SW480 (cell line): ENCODE data around the gene PHF13.
"Not testable (repeated sequence)": the region's sequence is repeated elsewhere in the genome, so short reads cannot be mapped to it uniquely, and the experiment has no call there.

Experiments used
- DNase-seq: peaks from one replicate; pipeline ENCODE4 v3.0.0-alpha.2; 2016; ENCODE audit warnings: low spot score

PHF13 gene

DNA sequence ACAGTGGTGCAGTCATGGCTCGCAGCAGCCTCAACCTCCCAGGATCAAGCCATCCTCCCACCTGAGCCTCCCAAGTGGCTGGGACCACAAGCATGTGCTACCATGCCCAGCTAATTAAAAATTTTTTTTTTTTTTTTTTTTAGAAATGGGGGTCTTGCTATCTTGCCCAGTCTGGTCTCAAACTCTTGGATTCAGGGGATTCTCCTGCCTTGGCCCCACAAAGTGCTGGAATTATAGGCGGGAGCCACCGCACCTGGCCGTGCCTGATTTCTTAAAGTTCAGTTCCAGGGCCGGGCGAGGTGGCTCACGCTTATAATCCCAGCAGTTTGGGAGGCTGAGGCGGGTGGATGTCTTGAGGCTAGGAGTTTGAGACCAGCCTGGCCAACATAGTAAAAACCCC is 17.5 kb downstream of the PHF13 start:
- no peak for DNase-seq

DNA sequence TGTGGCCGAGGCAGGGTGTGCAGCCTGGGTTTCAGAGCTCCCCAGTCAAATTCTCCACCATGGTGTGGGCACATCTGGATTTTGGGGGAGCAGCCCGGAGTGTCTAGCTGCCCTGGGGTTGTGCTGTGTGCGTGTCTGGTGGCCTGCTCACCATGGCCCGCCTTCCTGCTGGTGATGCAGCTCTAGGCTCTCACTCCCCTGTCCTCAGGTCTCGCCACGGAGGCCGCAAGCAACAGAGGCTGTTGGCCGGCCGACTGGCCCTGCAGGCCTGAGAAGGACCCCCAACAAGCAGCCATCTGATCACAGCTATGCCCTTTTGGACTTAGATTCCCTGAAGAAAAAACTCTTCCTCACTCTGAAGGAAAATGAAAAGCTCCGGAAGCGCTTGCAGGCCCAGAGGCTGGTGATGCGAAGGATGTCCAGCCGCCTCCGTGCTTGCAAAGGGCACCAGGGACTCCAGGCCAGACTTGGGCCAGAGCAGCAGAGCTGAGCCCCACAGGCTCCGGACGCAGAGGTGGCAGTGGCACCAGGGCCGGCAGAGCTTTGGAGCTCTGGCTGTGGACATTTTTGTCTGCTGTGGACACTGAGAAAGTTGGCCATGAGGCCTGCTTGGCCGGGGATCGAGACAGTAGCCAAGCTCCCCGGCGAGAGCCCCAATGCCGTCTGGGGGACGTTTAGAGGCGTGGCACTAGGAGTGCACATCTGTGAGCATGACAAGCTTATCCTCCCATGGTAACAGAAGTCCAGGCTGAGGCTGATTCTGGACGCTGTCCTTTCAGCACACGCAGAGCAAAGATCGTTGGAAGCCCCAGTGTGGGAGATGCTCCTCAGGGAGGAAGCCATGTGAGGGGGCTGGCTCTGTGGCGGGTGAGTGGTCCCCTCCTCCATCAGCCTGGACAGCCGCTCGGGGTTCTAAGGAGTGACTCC is 19.3 kb downstream of the PHF13 start:
- no peak for DNase-seq

DNA sequence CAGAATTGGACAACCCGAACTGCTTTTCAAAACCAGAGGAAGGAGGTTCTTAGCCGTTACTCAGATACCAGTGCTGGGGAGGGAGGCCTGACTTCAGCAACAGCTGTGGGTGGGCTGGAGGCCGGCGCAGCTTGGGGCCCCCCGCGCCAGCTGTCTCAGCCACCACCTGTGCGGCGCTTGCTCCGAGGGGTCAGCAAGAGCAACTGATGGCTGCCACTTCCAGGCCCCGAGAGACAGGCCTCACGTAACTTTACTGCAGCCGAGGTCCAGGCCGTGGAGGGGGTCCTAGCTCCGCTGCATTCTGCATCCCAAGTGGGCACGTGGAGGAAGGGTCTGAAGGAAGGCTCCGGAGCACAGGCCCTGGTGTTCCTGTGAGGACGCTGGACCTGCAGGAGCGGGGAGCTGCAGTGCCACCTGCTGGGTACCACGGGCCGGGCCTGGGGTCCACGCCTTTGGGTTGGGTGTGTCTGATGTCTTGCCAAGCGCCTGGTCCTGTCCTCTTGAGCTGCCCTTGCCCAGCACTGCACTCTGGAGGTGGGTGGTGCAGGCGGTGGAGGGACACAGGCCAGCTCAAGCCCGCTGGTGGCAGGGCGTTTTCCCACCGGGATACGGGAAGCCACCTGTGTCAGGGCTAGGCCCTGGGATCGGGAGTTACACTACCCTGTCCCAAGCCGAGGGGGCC is 21.0 kb downstream of the PHF13 start:
- DNase-seq = peak; percentile 55

DNA sequence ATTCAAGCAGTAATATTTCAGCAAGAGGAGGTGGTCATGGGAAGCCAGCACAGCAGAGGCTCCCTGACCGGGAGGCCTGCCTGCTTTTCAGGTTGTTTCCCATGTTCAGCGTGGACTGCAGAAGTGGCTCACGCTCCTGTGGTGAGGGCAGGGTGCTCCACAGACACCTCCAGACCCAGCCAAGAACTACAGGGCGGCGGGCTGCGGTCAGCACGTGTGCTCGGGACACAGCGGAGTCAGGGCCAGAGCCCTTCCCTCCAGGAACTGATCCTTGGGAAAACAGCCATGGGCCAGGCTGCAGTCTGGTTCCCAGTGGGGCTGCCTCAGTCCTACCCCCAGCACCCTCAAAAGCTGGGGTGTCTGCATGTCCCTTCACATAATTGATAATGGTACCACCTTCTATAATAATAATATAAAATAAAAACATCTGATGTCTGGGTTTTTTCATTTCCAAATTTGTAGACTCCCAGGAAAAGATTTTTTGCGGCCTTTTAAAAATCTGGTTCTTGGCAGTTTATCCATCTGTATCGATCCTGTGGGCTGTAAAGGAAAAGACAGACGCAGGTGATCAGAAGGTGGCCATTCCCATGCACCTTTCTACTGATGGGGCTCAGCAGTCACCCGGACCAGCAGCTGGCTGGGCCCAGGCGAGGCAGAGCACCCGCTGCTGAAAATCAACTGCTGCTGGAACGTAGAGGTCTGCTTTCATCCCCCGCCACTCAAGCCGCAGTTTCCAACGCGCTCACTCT is 21.8 kb downstream of the PHF13 start:
- no peak for DNase-seq

DNA sequence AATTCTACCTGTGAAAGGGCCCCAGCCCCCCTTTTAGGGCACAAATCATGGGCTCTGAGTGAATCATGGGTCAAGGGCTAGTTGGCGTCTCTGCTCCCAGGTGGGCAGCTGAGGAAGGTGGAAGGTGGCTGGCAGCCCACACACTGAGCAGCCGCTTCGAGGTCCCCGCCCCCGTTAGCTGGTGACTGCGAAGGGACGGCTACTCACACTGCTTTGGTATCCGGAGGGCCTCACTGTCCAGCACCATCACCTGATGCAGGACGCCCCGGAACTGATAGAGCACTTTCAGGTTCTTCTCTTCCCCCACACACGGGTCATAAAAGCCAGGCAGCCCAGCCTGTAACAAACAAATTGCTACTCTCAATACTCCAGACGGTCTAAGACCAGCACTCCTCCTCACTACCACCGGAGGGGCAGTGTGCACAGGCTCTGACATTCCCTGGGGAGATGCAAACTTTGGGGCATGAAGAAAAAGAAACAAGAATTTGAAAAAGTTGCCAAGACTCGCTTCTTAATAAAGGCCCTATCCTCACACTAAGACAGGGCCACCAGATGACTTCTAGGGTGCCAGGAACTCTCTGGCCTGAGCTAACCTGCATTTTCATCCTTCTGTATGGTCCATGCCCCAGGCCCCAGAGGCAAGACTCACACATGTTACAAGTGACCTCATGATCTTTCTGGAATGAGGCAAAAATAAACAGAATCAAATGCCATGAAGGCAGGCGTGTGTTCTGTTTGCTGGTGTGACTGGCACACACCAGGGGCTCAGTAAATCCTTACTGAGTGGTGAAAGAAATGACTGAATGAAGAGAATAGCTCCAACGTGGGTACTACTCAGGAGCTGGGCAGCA is 22.6 kb downstream of the PHF13 start:
- DNase-seq = no peak

DNA sequence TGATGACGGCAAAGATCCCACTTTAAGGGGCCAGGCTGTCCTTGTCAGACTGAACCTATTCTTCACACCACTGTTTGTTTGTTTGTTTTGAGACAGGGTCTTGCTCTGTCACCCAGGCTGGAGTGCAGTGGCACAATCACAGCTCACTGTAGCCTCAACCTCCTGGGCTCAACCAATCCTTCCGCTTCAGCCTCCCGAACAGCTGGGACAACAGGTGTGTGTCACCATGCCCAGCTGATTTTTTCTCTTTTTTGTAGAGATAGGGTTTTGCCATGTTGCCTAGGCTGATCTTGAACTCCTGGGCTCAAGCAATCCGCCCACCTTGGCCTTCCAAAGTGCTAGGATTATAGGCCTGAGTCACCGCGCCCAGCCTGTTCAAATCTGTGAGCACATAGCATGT is 23.2 kb downstream of the PHF13 start:
- DNase-seq = not testable (repeated sequence)

DNA sequence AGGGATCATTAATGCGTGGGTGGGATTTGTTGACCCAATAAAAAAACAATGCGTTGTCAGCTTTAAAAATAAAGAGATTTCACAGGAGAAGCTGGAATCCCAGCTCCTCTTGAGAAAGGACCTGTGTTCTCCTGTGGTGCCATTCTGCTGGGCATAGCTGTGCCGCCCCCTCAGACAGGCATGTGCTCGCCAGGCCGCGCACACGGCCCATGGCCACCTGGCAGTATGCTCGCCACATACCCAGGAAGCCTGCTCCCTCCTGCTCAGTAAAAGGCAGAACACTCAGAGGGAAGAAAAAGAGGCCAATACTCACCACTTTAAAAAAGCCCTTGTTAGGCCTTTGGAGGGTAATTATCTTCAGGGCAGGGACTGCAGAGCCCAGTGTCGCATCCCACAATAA is 24.2 kb downstream of the PHF13 start:
- no peak for DNase-seq

DNA sequence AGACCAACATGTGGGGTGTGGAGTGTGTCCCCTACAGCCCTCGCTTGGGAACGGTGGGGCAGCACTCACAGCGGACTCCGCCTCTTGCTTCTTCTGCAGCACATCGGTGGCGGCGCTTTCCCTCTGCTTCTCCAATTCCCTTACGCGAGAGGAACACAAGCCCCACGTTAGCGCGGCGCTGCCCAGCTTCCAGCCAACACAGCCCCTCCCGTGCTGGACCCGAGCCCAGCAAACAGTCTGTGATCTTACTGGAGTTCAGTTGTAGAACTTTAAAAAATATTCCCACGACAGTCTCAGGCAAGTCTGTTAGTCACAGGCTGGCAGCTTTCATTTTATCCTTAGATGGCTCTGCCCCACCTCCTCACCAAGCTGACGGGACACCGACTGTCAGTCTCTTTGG is 24.7 kb downstream of the PHF13 start:
- no peak for DNase-seq

DNA sequence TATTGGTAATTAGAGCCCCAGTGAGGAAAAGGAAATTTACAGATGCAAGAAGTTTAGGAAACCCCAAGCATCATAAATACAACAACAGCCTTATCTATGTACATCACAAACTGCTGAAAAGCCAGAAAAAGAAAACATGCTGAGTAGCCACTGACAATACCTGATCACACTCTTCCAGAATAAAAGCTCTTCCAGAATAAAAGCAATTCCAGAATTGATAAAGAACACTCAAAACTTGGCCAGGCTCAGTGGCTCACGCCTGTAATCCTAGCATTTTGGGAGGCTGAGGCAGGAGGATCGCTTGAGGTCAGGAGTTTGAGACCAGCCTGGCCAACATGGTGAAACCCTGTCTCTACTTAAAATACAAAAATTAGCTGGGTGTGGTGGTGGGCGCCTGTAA is 27.3 kb downstream of the PHF13 start:
- not testable (repeated sequence) for DNase-seq

DNA sequence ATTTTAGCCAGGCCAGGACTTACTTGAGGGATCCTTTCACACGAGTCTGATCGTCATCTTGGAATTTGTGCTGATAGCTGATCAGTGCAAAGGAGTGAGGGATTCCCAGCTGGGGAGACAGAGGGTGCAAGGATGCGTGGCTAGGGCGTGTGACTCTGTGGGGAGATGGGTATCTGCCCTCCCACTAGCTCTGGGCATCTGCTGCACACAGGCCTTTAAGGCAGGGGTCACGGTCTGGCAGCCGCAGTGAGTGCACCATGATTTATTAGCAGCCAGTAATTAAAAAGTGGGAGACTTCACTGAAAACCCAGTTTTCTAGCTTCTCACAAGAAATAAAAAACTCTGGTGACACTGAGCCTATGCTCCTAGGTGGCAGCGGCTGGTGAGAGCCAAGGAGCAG is 31.5 kb downstream of the PHF13 start:
- DNase-seq = no peak

DNA sequence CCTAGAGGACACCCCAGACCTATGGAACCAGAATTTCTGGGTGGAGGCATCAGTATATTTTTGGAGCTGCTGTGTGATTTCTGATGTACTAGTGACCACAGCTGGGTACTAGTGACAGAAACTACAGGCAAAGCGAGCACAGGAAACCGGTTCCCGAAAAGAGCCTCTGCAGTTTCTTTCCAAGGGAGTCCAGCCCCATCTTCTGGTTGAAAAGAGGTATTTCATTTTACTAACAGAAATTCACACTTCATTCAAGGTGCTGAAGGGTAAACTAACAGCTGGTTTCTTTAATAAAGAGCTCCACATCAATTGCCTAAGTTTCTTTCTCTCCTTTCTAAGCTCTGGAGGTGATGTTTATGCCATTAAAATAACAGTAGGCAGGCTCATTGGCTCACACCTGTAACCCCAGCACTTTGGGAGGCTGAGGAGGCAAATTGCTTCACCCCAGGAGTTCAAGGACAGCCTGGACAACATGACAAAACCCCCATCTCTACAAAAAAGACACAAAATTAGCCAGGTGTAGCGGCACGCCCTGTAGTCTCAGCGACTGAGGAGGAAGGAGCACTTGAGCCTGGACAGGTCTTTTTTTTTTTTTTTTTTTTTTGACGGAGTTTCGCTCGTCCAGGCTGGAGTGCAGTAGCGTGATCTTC is 33.1 kb downstream of the PHF13 start:
- DNase-seq = peak; percentile 58

DNA sequence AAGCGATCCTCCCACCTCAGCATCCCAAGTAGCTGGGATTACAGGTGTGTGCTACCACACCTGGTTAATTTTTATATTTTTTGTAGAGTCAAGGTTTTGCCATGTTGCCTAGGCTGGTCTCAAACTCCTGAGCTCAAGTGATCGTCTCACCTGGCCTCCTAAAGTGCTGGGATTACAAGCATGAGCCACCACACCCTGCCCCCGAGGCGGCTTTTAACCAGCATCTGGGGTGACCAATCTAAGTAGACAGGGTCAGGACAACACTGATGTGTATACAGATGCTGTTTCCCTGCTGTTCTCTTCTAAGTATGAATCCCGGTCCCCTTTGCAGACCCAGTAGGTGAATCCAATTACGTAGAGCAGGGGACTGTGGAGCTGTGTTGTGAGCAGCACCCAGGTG is 35.0 kb downstream of the PHF13 start:
- no peak for DNase-seq

DNA sequence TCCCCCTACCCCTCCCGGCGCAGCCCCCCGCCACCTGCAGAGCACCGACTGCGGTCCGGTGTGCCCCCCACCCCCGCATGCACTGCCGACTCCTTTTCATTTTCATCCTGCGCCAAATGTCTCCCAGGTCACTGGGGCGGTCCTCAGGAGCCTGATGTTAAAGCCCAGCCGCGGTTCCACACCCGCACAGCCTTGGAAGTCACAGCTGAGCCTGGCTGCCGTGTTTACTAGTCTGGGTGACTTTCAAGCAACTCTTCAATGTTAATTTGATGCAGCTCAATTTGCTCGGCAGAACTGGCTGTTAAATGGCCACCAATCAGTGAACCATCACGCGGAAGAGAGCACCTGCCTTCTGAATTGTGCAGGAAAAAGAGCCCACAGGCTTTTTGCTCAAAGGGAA is 38.4 kb downstream of the PHF13 start:
- no peak for DNase-seq

DNA sequence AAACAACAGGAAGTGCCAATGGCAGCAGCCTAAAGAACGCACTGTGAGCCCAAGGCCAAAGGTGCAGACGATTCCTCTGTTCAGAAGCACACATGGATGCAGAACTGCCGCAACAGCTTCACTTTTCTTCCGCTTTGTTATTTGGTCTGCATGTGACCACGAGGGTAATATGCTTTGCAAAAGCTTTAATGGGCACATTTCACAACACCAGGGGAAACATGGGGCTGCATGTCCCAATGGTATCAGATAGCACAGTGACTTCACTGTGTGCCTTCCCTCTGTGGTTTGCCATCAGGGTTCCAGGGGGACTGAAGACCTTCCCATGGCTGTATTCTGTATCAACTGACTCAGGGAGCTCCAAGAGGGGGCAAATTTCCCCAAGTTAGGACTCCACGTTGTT is 39.5 kb downstream of the PHF13 start:
- DNase-seq = no peak

DNA sequence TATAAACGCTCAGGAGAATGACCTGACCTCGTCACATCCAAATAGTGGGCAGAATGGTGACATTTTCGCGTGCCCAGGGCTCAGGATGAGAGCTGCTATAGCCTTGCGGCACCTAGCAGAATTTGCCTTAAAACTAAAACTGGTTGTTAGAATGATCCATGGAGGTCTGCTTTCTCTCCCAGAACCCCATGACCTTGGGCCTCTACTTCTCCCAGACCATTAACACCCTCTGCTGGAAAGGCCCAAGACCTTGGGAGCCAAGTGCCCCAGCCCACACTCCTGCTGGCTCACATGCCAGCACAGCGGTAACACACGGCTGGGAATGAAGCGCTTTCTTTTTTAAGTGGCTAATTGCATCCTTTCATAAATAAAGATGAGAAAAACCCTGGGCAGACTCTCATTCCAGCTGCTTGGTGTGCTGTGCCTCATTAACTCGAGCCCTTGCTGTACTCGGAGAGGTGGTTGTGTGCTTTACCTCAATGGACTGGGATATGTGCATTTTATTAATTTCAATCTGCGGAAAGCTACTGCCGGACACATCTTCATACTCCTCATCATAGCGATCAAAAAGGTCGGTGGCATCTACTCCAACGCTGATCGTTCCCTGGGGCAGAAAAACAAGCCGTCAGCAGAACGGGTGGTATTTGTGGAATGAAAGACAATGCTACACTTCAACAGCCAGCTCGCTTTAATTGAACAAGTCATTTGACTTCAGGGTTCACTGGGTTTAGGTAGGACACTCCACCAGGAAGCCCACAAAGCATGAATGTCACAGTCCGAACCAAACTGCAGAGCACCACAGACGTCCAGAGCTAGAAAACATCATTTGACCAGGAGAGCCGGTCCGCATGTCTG is 40.1 kb downstream of the PHF13 start:
- DNase-seq = no peak

DNA sequence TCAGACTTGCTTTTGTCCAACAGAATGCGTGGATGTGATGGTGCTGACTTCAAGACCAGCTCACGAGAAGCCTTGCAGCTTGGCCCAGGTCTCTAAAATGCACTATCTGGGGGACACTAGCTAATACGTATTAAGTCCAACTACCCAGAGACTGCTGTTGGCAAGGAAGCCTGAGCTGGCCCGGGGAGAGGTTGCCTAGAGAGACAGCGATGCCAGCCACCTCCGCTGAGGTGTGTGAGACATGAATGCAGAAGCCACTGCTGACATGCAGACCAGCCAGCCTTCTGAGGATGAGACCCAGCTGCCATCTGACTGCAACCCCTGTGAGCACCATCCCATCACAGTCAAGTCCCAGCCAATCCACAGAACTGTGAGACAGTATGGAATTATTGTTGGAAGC is 43.6 kb downstream of the PHF13 start:
- DNase-seq = no peak

DNA sequence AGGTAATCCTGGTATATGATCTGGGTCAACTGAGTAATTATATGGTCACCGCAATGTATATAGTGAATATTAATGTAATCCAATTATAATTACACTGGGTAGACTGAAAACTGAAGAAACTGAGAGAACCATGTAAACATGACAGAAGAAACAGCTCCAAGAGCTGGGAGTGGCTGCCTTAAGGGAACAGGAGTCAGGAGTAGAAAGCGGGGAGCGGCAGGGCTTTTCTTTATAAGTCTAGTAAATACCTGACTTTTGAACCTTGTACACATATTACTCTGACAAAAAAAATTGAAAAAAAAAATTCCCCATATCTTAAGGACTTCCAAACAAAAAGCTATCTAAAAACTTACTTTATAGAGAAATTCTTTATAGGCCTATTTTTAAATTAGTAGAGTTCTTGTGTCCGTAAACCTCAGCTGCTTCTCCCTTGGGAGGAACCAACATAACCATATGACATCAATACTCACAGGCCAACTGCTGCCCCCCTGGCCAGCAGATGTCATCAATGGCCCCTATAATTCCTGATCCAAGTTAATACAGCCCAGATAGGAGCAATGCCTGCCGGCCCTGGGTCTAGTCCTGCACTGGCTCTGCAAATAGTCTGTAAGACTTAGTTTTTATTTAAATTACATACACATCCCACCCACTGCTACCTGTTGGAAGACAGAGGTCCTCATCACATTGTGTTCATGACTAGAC is 45.0 kb downstream of the PHF13 start:
- no peak for DNase-seq

DNA sequence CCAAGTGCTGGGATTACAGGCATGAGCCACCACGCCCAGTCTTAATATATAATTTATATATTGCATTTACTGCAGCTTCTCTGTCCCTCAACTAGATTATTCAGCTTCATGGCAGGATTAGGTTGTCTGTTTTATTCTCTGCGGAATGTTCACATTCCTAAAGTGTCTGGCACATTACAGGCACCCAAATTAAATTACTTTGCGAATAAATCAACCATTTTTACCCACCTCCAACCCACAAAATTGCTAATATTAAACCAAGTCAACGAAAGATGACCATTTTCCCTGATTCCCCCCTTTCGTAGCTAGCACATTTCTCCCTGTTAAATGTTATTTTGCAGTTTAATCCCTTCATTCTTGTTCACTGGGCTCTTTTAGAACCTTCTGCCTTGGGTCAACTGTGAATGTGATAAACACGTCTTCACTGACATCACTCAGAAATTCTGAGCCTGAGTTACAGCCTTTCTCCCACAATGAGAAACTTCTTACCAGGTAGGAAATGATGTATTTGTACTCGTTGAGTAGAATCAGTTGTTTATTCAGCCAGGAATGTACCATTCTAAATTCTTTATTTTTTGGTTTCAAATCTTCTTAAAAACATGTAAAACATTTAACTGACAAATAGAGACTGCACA is 47.0 kb downstream of the PHF13 start:
- DNase-seq = no peak

DNA sequence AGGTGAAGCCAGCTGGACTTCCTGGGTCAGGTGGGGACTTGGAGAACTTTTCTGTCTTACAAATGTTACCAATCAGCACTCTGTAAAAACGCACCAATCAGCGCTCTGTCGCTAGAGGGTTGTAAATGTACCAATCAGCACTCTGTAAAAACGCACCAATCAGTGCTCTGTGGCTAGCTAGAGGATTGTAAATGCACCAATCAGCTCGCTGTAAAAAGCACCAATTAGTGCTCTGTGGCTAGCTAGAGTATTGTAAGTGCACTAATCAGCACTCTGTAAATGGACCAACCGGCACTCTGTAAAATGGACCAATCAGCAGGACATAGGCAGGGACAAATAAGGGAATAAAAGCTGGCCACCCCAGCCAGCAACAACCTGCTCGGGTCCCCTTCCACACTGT is 48.9 kb downstream of the PHF13 start:
- not testable (repeated sequence) for DNase-seq
